GM18508 (cell line): ENCODE measurements around the gene FUOM.
"Not testable (repeated sequence)": the region's sequence is repeated elsewhere in the genome, so short reads cannot be mapped to it uniquely, and the experiment has no call there.

Source experiments
- ATAC-seq: cut with Tn5 transposase; IDR thresholded peaks from one replicate; pipeline ENCODE4 v1.9.1; 2021; ENCODE audit warnings: moderate number of reproducible peaks; ENCODE audit not compliant: insufficient read depth, unreplicated experiment

Gene FUOM

DNA sequence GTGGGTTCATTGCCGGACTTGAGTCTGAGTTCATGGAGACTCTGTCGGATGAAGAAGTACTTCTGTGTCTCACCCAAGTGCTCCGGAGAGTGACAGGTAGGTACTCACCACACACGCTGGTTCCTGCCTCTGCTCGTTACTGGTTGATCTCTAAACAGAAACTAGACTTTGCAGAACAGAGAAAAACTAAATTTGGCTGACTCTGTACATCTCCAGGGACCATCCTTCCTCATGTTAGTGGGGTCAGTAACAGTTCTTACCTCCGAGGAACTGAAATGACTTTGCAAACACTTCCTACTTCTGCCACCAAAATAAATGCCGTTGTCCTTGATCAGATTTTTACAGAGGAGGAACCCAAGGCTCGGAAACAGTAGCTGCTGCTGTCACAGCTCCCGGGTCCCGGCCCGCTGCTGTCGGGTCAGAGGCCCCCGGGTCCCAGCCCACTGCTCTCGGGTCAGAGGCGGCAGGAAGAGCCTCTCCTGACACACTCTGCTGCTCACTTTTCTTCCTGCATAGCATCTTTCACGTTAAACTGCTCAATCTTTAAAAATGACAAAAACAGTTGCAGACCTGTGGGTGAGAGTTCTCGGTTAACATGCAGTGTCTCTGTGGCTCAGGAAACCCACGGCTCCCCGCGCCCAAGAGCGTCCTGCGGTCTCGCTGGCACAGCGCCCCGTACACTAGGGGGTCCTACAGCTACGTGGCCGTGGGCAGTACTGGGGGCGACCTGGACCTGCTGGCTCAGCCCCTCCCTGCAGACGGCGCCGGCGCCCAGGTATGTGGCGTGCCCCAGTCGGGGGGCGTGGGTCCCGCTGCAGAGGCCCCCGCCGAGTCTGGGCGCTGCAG is 31.4 kb upstream of the FUOM start:
- peak; percentile 71 for ATAC-seq

DNA sequence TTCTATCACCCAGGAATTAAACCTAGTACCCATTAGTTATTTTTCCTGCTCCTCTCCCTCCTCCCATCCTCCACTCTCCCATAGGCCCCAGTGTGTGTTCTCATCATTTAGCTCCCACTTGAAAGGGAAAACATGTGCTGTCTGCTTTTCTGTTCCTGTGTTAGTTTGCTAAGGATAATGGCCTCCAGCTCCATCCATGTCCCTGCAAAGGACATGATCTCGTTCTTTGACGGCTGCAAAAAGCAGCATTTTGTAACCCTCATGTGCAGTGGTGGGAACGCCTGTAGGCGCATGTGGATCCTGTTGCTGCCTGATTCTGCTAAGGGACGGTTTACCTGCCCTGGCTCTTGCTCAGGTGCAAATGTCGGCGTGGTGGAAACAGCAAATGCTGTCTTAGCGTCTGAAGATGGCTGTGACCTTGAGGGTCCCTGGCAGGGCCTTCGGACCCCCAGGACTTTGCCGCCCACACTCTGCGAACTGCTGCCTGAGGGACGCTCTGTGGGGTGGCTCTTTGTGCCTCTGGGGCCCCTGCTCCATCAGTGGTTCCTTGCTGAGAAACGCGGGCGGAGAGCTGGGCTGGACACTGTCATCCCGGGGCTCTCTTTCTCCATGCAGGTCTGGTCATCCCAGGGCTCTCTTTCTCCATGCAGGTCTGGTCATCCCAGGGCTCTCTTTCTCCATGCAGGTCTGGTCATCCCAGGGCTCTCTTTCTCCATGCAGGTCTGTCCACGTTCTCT is 30.6 kb upstream of the FUOM start:
- no peak for ATAC-seq

DNA sequence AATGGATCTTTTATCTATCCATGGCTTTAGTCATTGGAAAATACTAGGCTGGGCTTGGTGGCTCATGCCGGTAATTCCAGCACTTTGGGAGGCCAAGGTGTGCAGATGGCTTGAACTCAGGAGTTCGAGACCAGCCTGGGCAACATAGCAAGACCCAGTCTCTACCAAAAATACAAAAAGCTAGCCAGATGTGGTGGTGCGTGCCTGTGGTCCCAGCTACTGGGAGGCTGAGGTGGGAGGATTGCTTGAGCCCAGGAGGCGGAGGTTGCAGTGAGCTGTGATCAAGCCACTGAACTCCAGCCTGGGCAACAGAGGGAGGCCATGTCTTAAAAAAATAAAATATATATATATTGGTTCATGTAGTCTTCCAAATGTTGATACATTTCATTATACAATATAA is 29.1 kb upstream of the FUOM start:
- ATAC-seq = not testable (repeated sequence)

DNA sequence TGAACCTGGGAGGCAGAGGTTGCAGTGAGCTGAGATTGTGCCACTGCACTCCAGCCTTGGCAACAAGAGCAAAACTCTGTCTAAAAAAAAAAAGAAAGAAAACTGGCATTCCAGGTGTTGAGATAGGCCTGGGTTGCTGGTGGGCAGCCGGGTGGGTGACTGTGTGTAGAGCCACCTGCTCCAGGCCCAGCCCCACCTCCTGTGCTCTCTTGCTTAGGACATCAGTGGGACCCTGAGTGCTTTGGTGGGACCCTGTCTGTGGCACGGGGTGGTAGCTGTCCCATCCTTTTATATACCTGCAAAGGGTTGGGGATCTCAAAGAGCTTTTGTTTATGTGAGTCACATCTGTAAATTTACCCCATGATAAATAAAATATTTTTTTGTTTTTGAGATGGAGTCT is 27.4 kb upstream of the FUOM start:
- ATAC-seq = no peak

DNA sequence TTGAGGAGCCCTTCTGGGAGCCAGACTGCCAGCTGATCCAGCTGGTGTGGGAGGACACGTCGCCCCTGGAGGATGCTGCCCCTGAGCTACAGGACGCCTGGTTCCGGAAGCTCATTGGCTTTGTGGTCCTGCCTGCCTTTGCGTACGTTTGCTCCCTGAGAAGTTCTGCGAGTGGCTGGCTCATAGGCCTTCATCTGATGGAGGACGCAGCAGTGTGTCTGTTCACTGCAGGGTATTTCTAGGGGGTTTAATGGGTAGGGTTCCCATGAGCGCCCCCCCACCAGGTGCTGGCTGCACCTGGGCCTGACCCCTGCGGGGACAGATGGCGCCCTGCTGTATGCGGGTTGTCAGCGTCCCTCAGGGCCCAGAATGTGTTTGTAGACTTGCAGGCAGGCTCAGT is 26.3 kb upstream of the FUOM start:
- no peak for ATAC-seq

DNA sequence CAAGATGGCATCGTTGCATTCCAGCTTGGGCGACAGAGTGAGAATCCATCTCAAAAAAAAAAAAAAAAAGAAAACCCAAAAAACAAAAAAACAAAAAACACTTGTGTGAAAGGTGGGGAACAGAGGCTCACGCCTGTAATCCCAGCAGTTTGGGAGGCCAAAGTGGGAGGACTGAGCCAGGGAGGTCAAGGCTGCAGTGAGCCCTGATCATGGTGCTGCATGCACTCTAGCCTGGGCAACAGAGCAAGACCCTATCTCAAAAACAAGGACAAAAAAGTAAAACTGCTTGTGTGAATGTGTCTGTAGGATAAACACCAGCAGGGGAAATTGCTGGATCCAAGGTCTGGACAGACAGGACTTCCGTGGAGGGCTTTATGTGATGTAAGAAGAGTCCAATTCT is 25.7 kb upstream of the FUOM start:
- no peak for ATAC-seq

DNA sequence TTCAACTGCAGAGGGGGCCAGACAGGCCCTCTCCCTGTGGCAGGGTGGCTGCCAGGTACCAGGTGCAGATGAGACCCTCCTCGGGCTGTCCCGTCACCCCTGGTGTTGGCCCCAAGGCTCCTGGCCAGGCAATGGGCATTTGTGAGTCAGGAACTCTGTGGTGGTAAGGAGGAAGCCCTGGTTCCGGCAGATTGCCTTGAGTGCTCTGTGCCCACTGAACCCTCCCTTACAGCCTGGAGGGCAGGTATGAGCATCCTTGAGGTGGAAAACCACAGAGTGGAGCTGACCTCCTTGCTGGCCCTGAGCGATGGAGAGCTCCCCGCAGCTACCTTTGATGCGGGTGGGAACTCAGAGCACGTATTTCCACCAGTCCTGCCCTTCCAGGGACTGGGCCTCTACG is 23.2 kb upstream of the FUOM start:
- ATAC-seq = no peak

DNA sequence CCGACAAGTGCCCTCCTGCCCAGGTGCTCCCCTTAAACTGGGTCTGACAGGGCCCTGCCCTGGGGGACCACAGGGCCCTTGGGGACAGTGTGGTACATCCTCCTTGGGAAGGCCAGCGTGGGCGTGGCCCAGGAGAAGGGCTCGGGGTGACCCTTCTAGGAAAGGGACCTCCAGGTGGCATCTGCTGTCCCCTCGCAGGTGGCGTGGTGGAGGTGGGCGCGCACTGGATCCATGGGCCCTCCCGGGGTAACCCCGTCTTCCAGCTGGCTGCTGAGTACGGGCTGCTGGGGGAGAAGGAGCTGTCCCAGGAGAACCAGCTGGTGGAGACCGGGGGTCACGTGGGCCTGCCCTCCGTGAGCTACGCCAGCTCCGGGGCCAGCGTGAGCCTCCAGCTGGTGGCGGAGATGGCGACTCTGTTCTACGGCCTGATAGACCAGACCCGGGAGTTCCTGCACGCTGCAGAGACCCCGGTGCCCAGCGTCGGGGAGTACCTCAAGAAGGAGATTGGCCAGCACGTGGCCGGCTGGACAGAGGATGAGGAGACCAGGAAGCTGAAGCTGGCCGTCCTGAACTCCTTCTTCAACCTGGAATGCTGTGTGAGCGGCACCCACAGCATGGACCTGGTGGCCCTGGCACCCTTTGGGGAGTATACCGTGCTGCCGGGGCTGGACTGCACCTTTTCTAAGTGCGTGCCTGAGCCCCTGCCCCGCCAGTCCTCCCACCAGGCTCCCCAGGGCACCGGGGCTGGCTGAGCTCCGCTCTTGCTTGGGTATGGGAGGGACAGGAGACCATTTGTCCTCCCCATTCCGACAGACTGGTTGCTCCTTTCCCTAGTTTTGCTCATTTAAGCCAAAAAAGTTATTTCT is 22.2 kb upstream of the FUOM start:
- no peak for ATAC-seq

DNA sequence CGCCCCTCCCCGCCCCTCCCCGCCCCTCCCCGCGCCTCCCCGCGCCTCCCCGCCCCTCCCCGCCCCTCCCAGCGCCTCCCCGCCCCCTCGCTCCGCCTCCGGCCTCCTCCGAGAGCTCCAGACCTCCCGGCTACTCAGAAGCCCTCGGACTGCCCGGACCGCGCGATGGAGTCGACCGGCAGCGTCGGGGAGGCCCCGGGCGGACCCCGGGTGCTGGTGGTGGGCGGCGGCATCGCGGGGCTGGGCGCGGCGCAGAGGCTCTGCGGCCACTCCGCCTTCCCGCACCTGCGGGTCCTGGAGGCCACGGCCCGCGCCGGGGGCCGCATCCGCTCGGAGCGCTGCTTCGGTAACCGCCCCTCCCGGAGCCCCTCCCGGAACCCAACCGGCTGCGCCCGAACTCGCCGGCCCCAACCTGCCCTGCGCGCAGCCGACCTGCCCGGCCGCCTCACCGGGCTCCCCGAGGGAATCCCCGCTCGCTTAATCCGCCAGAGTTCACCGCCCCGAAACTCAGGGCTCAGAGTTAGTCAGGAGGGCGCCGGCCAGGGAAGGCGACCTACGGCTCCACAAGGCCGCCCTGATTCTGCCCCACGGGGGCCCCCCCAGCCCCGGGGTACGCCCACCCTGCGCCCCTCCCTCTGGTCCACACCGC is 21.5 kb upstream of the FUOM start, which contains the start of gene PAOX:
PAOX (plus strand) TSS at position 111 of the 649 bp plus-strand sequence; CDS start at position 166, 55 bp downstream.
- ATAC-seq = peak; percentile 38

DNA sequence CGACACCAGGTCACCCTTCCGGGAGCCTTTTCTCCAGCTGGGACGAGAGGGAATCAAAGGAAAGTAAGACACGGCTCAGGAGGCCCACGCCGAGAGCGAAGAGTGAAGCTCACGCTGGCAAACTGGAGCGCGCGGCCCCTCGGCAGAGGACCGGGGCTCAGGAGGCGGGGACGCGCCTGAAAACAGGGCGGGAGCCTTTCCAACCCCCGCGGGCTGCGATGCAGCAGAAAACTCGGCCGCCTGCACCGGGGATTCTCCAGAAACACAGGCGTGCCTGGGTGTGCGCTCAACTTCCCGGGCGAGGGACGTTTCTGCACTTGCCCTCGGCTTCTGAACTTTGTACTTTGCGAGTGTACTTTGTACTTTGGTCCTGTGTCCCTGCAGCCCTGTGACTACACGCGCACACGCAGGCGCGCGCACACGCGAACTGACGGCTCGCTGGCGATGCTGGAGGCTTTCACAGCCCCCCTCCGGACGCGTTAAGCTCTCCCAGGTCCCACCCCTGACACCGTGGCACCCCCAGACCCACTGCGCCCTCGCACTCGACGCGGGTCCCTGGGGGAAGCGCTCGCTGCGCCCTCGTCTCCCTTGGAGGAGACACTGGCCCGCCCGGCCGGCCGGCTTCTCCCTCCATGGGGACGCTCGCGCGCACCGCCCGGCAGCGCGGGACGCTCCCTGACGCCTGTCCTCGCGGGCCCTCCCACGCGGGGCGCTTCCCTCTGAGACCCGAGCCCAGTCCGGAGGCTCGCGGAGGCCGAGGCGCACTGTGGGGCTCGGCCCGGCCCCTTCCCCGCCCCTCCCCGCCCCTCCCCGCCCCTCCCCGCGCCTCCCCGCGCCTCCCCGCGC is 20.7 kb upstream of the FUOM start:
- no peak for ATAC-seq

DNA sequence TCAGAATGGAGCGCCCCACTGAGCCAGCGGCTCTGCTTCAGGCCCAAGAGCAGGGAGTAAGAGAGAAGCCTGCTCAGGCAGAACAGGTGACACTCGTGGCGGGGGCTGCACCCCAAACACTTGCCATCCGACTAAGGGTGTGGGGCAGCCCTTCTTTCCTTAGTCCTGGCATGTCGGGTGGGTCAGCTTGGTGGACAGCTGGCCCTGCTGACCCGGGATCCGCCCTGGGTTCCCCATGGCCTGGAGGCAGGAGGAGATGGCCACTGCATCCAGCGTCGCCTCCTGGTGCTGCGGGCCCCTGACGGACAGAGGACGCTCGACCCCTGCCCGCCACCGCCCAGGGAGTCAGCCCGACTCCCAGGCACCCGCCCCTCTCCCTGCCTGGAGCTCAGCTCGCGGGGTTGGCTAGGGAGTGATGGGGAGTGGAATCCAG is 20.0 kb upstream of the FUOM start:
- no peak for ATAC-seq

DNA sequence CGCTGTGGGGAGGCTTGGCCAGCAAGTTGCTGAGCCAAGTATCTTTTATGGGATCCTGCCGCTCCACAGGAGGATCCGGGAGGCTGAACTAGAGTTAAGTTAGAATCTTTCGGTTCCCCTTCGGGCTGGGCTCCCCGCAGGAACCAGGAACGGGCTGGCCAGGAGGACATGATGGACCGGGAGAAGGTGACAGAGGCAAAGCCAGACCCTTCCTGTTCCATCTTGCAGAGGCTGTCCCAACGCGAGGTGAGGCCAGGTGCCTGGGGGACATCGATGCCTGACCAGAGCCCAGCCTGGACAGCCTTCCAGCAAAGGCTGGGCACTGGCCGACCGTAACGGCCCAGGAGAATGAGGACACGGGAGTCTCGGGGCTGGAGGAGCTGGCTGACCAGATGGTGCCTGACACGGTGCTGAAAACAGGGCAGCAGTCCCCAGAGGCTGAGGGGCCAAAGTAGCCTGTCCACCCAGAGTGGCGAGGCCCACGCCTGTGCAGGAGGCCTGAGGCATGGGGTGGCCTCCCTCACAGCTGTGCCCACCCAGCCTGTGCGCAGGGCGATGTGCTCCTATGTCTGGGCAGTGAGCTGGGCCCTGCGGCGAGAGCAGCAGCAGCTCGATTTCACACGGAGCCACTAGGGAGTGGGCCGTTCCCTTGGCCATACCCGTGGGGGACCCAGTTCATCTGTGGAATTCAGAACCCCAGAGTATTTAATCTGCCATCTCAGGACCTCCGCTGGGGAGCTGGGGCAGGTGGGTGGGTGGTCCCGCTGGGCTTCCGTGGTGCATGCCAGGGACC is 19.4 kb upstream of the FUOM start:
- no peak for ATAC-seq

DNA sequence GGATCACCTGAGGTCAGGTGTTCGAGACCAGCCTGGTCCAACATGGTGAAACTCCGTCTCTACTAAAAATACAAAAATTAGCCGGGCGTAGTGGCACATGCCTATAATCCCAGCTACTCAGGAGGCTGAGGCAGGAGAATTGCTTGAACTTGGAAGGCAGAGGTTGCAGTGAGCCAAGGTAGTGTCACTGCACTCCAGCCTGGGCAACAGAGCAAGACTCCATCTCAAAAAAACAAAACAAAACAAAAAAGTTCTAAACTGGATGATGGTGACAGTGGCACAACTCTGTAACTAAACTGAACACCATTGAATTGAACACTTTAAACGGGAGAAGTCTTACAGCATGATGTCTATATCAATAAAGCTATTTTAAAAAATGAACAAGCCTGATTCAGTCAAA is 18.4 kb upstream of the FUOM start:
- not testable (repeated sequence) for ATAC-seq

DNA sequence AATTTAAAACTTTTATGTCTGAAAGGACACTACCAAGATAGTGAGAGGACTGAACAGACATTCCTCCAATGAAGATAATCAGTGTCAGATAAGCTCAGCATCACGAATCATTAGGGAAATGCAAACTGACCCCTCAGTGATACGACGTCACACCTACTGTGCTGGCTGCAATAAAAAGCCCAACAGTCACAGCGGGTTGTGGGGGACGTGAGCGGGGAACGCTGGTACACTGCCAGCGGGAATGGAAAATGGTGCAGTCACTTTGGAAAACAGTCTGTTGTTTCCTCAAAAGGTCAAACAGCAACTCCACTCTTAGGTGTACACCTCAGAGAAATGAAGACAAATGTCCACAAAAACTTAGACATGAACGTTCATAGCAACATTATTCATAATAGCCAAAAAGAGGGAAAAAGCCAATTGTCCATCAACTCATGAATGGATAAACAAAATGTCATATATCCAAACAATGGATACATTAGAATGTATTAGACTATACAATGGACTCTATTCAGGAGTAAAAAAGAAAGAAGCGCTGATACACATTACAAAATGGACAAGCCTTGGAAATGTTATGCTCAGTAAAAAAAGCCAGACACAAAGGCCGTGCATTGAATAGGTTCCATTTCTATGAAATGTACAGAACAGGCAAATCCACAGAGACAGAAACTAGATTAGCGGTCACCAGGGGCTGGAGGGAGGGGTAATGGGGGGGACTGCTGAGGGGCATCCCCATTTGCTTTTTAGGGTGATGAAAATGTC is 17.7 kb upstream of the FUOM start:
- no peak for ATAC-seq

DNA sequence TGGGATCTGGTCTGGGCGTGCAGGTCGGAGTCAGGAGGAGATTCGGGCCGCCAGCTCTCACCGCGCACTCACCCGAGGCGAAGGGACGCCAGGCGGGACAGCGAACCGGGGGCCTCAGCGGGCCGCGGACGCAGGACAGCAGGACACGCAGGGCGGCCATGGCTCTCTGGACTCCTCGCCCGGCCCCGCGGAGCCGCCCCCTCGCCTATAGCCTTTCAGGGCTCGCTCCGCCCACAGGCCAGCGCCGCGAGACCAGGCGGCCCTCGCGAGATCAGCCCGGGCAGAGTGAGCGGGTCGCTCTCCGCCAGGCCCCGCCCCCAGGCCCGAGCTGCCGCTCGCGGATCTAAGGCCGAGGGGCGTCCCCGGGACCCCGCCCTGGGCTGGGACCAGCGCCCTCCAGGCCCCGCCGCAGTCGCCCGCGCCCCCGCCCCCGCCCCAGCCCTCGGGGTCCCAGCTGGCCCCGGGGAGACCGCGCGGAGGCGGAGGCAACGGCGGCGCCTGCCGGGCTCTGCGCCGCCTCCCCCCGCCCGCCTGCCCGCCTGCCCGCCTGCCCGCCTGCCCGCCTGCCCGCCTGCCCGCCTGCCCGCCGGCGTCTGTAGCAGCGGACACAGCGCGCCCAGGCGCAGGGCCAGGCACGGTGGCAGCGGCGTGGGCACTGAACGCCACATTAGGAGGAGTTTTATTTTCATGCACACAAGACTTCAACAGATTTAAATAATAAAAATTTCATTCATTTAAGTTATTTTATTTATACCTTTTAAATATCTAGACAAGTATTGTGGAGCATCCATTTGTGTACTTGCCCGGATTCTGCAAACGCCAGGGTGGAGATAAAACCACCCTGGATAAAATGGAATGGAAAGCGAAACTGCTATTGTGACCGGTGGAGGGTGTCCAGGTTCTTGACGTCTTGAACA is 15.6 kb upstream of the FUOM start, which contains the start of gene ECHS1:
ECHS1 (minus strand) TSS at position 181 of the 917 bp plus-strand sequence; CDS start at position 160, 21 bp downstream.
- ATAC-seq = no peak

DNA sequence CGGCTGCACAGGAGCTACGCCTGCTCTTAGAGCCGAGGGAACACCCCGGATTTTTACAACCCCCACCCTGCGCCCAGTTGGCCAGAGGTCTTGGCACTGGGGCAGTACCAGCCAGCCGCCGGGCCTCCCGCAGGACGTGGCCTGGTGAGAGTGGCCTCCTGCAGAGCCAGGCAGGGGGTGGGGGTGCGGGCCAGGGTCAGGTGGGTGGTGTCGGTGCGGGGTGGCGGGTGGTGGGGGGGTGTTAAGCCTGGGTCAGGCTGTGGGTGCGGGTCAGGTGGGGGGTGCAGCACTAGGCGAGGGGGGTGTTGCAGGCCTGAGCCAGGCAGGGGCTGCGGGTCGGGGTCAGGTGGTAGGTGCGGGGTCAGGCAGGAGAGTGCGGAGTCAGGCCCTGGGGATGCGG is 14.7 kb upstream of the FUOM start:
- ATAC-seq = no peak
